ENCODE measurements around the gene TLR7.

TLR7 gene

DNA sequence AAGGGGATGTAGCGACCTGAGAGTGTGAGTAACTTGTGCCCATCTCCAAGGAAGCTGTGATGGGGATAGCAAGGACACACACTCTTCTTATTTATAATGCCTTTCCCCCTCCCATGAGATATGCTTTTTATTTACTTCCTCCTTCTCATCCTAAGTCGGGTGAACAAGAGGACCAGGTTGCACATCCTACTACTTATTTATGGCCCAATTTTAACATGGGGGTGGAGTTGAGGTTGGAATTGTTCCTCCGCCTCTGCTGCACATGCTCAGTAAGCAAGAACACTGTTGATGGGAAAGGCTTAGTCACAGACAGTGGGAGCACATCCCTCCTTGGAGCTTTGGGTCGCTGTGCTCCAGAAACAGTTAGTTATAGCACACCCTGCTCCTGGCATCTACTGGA, 24.3 kb downstream of the TLR7 start:
- DNase-seq: no peak
- Mint-ChIP-seq H3K27ac (no peak overlapping the region), H3K4me1 (no peaks in the 10 kb centered on the region), H3K36me3 (ENCODE audit: low read depth) (no peaks in the 10 kb centered on the region), H3K27me3 (ENCODE audit: low read depth, poor library complexity) (peaks cover 16% of the 10 kb centered on the region), H3K9me3 (peaks cover 37% of the 10 kb centered on the region), H3K4me3 (no peak overlapping the region)
- TF ChIP-seq, protein P1, sequence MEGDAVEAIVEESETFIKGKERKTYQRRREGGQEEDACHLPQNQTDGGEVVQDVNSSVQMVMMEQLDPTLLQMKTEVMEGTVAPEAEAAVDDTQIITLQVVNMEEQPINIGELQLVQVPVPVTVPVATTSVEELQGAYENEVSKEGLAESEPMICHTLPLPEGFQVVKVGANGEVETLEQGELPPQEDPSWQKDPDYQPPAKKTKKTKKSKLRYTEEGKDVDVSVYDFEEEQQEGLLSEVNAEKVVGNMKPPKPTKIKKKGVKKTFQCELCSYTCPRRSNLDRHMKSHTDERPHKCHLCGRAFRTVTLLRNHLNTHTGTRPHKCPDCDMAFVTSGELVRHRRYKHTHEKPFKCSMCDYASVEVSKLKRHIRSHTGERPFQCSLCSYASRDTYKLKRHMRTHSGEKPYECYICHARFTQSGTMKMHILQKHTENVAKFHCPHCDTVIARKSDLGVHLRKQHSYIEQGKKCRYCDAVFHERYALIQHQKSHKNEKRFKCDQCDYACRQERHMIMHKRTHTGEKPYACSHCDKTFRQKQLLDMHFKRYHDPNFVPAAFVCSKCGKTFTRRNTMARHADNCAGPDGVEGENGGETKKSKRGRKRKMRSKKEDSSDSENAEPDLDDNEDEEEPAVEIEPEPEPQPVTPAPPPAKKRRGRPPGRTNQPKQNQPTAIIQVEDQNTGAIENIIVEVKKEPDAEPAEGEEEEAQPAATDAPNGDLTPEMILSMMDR (IDR thresholded peaks at IDR 0.05): no peak

DNA sequence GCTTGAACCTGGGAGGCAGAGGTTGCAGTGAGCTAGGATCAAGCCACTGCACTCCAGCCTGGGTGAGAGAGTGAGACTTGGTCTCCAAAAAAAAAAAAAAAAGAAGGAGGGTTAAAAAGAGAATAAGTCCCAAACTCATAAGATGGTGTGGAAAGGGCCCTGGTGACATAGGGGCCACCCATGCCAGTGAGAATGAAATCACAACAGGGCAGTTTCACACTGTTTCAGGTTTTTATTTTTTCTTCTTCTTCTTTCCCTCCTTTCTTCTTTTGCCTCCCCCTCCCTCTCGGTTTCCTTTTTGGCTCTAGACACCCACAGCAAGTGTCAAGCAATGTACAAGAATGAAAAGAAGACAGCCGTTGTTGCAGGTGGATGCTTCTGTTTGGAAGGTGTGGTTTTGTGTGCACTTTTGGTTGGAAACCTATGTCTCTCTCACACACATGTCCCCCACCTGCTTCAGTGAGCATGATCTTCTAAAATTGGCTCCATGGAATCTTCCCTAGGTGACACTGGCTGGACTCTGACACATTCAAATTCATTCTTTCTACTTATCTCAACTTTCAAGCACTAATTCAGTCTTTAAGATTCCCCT, 25.1 kb downstream of the TLR7 start:
- Mint-ChIP-seq H3K4me1 (no peaks in the 10 kb centered on the region), H3K36me3 (ENCODE audit: low read depth) (no peaks in the 10 kb centered on the region), H3K27me3 (ENCODE audit: low read depth, poor library complexity) (peaks cover 11% of the 10 kb centered on the region), H3K9me3 (peaks cover 38% of the 10 kb centered on the region), H3K4me3 (no peak overlapping the region), H3K27ac (no peak overlapping the region)
- TF ChIP-seq, protein P1 (IDR thresholded peaks at IDR 0.05): no peak
- no peak for DNase-seq

DNA sequence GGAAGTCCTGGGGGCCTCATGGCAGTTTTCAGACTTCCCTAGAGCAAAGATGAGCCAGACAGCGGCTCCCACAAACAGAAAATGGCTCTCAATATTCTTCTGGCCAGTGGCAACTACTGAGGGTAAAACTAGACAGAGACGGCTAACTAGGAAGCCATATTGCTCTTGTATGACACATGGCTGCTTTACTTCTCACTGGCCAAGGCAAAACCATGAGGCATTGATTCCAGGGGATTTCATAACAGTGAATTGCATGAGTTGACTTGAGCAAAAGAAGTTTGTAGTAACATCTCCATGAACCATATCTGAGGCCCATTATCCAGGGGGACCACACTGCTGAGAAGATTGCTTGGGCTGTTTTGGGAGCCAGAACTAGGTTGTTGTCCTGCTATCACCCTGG, 25.8 kb downstream of the TLR7 start:
- Mint-ChIP-seq H3K27me3 (ENCODE audit: low read depth, poor library complexity) (peaks cover 11% of the 10 kb centered on the region), H3K27ac (no peak overlapping the region), H3K9me3 (peaks cover 40% of the 10 kb centered on the region), H3K4me1 (no peaks in the 10 kb centered on the region), H3K4me3 (no peak overlapping the region), H3K36me3 (ENCODE audit: low read depth) (no peaks in the 10 kb centered on the region)
- DNase-seq: no peak
- TF ChIP-seq, protein P1 (IDR thresholded peaks at IDR 0.05): no peak

DNA sequence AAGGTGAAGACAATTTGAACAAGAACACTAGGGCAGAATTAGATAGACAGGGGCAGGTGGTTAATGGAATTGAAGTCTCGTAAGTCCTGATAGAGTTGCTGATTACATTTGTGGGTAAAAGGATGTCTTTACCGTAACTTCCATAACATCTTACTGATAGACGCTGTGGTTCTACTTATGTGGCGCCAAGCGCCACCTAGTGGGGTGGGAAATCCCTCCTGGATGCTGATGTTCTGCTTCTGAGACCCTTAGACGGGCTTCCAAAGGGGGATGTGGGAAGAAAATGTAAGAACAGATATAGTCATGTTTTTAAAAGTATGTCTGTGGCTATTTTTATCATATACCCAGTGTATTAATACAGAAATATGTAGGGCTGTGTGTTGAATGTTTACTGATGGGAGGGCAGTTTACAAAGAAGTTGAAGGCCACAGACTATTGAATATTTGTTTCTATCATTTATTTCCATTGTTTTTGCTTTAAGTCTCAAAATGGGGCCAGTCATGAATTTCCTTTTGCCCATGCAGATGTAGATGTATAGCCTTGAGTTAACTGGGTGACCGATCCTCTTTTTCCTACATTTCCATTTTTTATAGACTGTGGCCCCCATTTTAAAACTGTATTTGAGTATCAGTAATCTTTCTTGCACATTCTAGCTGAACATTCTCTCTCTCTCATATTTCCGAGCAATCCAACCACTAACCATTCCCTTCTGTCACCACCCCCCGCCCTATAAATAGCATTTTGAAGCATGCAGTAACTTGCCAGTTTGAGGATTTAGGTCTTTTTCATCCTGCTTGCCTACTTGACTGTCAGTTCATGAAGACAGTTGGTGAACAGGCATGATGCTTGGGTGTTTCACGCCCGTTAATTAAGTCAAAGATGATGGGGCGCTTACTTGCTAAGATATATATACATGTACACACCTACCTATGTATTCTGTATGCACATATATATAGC, 27.5 kb downstream of the TLR7 start:
- no peak overlapping the region for H3K27ac Mint-ChIP-seq
- no peaks in the 10 kb centered on the region for H3K36me3 Mint-ChIP-seq (ENCODE audit: low read depth)
- DNase-seq: peak; percentile 29

DNA sequence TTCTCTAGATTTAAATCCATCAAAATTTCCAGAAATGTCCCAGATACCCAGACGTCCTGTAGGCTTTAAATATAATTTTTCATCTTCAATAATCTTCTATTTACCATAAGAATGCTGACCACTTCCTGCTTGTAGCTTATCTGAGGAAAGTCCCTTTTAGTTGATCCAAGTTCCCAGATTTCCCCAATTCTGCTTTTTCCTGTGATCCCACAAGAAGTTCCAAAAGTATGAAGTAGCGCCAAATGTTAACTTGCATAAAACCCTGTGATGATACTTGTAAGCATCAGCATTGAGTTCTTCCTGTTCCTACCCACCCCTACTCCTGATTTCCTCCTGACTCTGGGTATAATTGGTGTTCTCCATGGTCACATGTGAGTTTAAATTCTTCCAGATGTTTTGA, 29.0 kb downstream of the TLR7 start:
- Mint-ChIP-seq H3K27me3 (ENCODE audit: low read depth, poor library complexity) (peaks cover 14% of the 10 kb centered on the region), H3K27ac (no peak overlapping the region), H3K9me3 (peaks cover 42% of the 10 kb centered on the region), H3K4me3 (no peak overlapping the region), H3K36me3 (ENCODE audit: low read depth) (no peaks in the 10 kb centered on the region), H3K4me1 (no peaks in the 10 kb centered on the region)
- no peak for DNase-seq
- TF ChIP-seq, protein P1 (IDR thresholded peaks at IDR 0.05): no peak

More for the DNA sequence above, 27.5 kb downstream of the TLR7 start:
- TF ChIP-seq, protein P1 (IDR thresholded peaks at IDR 0.05): peak; percentile 49
- peaks cover 11% of the 10 kb centered on the region for H3K27me3 Mint-ChIP-seq (ENCODE audit: low read depth, poor library complexity)
- H3K9me3 Mint-ChIP-seq: peaks cover 41% of the 10 kb centered on the region
- no peaks in the 10 kb centered on the region for H3K4me1 Mint-ChIP-seq
- H3K4me3 Mint-ChIP-seq: no peak overlapping the region

Measured in nephron progenitor cell (in vitro differentiated cells).